GM19372 (cell line): ENCODE measurements around the gene TSC22D3.
A peak's percentile ranks its signal among the peaks of the same experiment; 100 is the strongest.

Source experiments
- ATAC-seq: cut with Tn5 transposase; IDR thresholded peaks from one replicate; pipeline ENCODE4 v1.9.1; 2021; ENCODE audit warnings: mild to moderate bottlenecking, low read depth, moderate library complexity; ENCODE audit not compliant: unreplicated experiment

The TSC22D3 gene

GRCh38 chrX:107731831-107732502 is 43.6 kb downstream of the TSC22D3 start:
- no peak for ATAC-seq

- ATAC-seq: no peak
Observed at GRCh38 chrX:107730991-107731766, 44.4 kb downstream of the TSC22D3 start.

GRCh38 chrX:107730298-107730655 is 45.3 kb downstream of the TSC22D3 start:
- no peak for ATAC-seq

- ATAC-seq: no peak
Observed at GRCh38 chrX:107729558-107730297, 45.9 kb downstream of the TSC22D3 start.

- no peak for ATAC-seq
Observed at GRCh38 chrX:107728371-107729099, 47.1 kb downstream of the TSC22D3 start.

GRCh38 chrX:107726816-107727534 is 48.6 kb downstream of the TSC22D3 start:
- ATAC-seq: no peak

- ATAC-seq: no peak
Observed at GRCh38 chrX:107725761-107726555, 49.6 kb downstream of the TSC22D3 start.

- ATAC-seq: no peak
Observed at GRCh38 chrX:107724653-107725052, 50.9 kb downstream of the TSC22D3 start.

- ATAC-seq: no peak
Observed at GRCh38 chrX:107723511-107723910, 52.1 kb downstream of the TSC22D3 start.

- no peak for ATAC-seq
Observed at GRCh38 chrX:107721966-107722707, 53.5 kb downstream of the TSC22D3 start.

GRCh38 chrX:107721318-107721717 is 54.3 kb downstream of the TSC22D3 start:
- peak; percentile 40 for ATAC-seq

GRCh38 chrX:107718156-107718621 is 57.4 kb downstream of the TSC22D3 start:
- no peak for ATAC-seq

- peak; percentile 70 for ATAC-seq
Observed at GRCh38 chrX:107716816-107717700, 58.5 kb downstream of the TSC22D3 start.

- peak; percentile 31 for ATAC-seq
Observed at GRCh38 chrX:107716118-107716684, 59.4 kb downstream of the TSC22D3 start.

GRCh38 chrX:107715331-107716117 is 60.1 kb downstream of the TSC22D3 start:
- no peak for ATAC-seq

GRCh38 chrX:107714206-107714891 is 61.2 kb downstream of the TSC22D3 start:
- ATAC-seq: no peak
